ENCODE data around the gene OSBPL3.
"Not testable (repeated sequence)": the region's sequence is repeated elsewhere in the genome, so short reads cannot be mapped to it uniquely, and the experiment has no call there.

OSBPL3 gene

DNA sequence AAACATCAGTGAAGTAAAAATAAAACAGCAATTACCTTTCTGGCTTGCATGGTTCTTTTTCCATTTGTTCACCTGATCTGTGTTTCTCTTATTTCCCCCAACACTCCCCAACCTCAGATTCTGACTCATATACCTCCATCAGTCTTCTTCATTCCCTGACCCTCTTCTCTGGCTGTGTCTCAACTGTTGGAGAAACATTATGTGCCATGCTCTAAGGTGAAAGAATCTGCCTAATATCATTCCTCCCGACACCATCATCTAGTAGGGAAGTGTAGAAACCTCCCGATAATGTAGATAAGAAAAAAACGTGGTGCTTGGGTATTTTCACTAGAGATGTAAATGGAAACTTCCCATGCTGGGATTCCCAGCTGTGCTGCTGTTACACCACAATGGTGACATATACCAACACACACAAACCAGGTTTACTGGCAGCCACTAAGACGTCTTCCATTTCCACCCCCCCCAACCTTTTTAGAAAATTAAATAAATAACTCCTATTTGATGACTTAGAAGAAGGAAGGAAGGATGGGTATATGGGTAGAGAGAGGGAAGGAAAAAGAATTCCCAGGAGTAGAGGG is 63.4 kb downstream of the OSBPL3 start:
- no peak for DNase-seq

DNA sequence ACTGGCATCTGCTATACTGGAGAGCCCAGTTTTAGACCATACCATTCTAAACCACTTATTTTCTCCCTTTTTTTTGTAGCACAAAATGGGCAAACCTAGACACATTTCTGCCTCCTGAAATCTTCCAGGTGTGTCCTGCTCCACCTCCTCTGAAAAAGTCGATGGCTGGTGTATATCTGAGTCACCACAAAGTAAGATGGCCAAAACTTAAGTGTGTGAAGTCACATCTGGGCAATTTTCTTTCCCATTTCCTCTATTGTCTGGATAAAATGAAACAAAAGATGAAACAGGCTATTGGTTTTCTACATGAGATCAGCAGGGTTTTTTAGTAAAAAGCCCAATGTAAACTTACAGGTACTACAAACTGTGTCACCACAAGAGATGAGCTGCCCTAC is 65.5 kb downstream of the OSBPL3 start:
- no peak for DNase-seq

DNA sequence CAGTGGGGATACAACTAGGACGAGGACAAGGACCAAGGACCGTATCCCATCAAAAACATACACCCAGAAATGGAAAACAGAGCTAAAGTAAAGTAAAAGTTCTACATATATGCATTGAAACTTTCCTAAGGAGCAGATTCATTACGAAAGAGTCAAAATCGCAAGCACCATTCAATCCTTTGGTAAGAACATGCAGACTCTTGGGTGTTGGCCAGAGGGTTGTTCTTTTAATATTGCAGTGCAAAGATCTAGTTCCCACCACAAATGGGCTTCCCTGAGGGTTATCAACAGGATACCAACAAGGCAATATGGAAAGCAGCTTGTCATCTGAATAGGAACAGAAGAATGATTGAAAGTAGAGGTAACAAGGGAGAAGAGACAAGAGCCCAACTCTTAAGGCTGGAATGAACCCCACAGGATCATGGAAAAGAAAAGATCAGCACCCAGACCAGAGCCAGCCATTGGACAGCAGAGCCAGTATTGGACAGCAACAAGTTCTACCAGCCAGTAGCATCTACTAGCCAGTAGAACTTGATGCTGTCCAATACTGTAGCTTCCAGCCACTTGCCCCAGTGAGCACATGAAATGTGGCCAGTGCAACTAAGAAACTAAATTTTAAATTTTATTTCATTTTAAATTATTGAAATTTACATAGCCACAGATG is 66.0 kb downstream of the OSBPL3 start:
- no peak for DNase-seq

DNA sequence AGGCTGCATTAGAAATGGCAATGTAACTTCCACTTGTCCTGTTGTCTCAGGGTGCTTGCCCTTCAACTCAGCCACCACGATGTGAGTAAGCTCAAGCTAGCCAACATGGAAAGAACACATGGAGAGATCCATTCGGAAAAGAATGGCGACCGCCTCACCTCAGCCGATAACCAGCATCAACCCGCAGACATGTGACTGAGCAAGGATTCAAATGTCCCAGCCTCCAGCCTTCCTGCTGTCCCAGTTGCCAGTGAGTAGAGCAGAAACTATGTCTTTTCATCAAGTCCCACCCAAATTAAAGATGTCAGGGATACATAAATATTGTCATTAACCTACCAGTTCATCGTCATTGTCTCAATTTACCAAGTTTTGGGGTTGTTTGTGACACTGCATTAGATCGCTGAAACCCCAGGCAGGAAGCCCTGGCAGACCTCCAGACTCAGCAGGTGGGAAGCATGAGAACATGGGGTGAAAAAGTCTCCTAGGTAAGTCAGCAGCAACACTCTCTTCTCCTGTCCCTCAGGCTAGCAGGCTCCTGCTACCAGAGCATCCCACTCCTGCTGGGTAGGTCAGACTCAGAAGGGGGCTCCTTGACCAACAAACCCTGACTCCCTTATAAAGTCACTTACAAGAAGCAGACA is 67.0 kb downstream of the OSBPL3 start:
- DNase-seq: no peak

DNA sequence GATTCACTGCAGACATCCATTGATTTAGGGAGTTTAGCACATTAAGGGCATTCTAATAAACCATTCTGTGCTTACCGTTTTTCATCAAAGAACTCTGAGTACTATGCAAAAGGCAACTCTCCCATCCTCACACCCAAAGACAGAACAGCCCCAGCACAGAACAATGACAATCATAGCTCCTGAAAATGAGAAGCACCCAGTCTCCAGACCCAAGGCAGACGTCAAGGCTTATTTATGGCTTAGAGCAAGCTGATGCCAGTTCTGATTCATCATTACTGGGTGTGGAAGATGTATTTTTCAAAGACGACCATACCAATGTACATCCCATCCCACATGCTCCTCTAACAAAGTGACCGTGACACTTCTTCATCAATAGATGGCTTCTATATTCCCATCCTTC is 67.6 kb downstream of the OSBPL3 start:
- DNase-seq: no peak

DNA sequence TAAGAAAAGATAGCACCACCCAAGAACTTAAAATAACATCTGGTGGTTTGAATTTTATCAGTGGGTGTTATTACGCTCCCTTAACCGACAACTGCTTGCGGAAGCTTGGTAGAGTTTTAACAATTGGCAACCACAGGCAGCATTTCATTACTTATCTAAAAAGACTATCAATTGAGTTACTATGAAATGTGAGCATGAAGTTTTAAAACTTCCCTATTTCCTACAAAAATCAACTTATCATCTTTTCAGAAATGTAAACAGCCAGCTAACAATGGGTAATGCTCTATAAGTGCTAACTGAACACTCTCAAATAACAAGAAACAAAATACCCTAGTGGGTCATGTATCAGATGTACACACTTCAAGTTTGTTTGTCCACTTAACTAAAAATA is 68.8 kb downstream of the OSBPL3 start:
- no peak for DNase-seq

DNA sequence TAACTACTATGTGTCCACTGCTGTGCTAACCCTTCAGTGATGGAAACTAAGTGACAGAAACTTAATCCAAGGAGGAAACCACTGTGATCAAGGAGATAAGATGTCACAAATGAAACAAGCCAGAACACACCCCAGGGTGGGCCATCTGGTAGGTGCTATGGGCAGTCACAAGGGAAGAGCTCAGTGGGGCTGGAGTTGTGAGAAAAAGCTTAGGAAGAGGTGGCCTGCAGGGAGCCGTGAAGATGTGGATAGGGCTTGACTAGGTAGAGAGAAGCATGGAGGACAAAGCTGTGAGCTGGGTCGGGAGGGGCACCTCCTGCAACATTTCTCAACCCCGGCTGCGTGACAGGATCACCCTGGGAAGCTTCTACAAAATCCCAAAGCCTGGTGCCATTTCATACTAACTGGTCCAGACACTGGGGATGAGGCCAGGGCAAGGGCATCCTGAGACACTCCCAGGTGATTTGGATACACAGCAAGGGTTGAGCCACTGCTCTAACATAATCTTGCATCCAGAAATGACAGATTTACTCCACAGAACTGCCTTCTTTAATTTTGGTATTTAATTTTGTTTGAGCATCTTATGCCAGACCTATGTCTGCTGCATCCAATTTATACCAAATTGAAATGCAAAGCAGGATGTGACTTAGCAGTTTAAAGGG is 69.3 kb downstream of the OSBPL3 start:
- no peak for DNase-seq

DNA sequence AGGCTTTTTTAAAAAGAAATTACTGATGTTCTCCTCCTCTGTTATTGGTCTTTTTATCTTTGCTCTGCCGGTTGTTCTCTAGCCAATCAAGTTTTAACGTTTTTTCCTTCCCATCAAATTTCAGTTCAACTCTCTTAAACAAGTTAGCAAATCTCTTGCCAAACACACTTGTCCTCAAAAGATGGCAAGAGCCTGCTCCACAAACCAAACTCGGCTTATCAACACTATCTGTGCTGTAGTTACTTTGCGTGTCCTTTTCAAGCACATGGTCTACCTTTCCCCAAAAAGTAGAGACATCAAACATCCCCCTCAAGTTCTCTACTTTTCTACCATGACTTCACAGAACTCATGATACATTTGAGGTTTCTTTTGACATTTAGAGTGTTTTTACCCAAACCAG is 71.3 kb downstream of the OSBPL3 start:
- DNase-seq: no peak

DNA sequence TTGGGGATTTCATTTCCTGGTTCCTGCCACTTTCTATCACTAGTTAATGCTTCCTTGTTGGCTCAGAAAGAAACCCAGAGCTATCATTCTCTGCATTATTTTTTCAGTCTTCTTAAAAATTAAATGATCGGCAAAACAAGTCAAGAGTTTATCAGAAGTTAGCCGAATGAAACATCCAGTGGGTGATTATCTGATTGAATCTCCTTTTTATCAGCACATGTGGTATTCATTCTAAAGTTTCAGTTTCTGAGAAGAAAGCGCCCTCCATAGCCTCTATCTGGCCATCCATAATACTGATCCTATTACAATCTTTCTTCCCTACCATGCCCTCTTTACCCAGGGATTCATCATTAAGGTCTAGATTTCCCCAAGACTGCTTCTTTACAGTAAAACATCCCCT is 71.8 kb downstream of the OSBPL3 start:
- DNase-seq: no peak

DNA sequence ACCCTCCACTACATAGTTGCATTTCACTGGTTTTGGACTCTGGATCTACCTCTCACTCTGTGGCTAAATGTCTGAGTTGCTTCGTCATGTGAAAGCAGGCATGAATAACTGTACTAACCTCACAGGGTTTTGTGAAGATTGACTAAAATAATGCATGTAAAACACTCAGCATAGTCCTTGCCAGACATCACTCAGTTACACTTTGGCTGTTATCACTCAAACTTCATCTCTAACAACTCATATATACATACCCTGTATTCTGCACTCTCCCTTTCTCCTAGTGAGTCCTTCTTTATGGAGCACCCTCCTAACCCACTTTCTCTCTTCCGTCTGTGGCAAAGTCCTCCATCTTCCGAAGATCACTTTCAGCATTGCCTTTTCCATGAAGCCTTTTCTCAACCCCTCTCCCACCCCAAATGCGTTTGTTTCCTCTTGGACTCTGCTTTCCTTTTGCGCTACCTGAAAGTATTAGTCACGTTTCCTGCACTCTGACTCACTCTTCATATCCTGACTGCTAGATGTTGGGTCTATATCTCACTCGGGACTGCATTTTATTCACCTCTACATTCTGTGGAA is 72.6 kb downstream of the OSBPL3 start:
- no peak for DNase-seq

DNA sequence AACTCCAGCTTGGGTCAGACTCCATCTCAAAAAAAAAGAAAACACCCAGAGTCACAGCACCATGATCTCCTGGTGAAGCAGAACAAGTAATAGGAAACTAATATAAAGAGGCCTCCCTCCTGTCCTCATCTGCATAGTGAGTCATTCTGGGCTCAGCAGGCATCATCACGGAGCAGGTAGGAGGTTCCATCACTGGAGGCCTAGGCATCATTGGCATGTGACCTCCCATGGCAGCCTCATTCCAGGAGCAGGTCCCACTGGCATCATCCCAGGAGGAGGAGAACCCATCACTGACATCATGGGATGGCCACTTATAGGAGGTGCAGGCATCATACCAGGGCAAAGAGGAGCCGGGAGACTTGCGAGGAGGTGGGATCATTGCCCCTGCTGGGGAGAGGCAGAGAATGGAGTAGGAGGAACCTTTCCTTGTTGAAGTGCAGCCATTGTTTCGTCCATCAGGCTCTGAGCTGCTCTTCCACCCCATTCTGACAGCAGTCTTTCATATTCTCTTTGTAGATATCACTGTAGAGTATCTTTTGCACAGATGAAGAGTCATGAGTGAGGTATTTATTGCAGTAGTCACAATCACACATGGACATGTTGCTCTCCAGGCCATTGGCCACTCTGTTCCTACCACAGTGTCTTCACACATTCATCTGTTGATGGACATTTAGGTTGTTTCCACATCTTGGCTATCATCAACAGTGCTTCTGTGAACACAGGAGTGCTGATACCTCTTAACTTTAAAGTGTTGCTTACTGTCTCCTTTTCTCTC is 73.8 kb downstream of the OSBPL3 start:
- DNase-seq: no peak

DNA sequence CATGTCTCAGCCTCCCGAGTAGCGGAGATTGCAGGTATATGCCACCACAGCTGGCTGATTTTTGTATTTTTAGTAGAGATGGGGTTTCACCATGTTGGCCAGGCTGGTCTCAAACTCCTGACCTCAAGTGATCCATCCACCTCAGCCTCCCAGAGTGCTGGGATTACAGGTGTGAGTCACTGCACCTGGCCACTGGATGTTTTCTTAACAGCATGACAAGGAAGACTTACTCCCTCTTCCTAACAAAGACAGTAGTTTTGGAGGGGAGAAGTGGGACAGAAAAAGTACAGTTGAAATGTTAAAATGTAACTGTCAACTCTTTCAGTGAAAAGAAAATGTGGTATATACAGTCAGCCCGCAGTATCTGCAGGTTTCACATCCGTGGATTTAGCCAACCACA is 76.0 kb downstream of the OSBPL3 start:
- DNase-seq: not testable (repeated sequence)

DNA sequence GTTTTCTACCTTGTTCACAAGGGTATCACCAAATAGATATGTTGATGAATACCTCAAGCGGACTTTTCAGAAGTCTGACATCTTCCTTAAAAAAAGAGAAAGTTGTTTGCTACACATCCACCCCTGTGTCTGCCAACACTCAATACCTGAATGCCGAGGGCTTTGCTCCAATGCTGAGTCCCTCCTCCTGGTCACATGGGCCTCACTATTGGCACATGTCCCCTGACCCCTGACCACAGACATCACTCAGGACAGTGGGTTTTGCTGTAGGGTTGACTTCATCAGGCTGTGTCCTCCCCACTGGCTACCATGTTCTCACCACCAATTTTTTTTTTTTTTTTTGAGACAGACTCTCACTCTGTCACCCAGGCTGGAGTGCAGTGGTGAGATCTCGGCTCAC is 76.4 kb downstream of the OSBPL3 start:
- DNase-seq: no peak

DNA sequence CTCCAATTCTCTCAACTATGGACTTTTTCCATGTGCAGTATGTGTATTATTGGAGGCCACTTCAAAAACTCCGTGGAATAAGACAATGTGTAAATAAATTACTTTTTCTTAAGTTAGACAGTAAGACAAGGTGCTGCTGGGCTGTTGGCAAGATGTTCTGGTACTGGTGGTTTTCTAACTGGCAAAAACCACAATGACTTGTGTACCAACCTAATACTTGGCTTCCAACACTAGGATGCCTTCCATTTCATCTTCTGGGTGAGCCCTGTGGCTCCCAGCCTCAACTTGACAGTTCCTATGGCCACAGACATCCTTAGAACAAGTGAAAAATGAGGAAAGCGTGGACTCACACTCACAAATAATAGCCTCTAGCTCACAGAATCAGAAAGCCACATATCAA is 77.0 kb downstream of the OSBPL3 start:
- DNase-seq: no peak

DNA sequence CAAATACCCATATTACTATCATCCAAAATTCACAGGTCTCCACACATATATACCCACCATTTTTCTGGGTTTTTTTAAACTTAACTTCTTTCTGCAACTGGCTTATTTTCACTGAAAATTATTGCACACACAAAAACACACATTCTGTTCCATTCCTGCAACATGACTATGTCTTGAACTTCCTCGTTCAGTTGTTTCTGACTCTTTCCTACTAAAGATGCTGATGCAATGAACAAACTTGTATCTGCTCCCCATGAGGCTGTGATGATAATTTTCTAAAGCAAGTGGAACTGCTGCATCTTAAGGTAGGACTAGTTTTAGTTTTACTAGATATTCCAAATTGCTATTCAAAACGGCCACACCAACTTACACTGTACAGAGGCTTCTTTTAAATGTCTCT is 77.7 kb downstream of the OSBPL3 start:
- DNase-seq: no peak

DNA sequence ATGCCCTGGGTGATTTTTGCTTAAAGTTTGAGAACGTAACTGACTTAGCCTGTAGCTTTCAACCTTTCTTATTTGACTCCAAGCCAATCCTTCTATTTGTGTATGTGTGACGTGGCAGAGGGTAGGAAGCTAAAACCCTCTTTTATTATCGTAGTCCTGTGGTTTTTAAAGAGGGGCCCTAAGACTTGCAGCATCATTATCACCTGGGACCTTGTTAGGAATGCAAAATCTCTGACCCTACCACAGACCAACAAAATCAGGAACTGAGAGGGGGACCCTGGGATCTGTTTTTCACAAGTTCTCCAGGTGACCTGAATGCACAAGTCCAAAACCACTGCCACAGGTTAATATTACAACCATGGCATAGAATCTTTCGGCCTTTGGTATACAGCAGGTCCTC is 80.1 kb downstream of the OSBPL3 start:
- DNase-seq: no peak

DNA sequence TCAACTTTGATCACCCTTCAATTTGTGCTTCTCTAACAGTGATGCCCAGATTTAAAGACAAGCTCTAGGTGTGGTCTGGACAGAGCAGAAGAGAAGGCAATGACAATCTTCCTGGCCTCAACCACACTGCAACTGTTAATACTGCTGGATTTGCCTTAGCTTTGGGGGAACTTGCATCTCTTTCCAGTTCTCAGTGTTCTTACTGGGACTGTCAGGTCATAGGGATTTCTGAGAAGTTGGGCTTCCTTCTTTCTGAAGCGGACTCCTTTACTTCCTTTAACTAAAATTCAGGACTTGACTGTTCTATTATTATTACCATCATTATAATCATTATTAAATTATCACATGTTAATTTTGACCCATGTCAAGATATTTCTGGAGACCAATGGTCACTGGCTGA is 80.8 kb downstream of the OSBPL3 start:
- DNase-seq: no peak

DNA sequence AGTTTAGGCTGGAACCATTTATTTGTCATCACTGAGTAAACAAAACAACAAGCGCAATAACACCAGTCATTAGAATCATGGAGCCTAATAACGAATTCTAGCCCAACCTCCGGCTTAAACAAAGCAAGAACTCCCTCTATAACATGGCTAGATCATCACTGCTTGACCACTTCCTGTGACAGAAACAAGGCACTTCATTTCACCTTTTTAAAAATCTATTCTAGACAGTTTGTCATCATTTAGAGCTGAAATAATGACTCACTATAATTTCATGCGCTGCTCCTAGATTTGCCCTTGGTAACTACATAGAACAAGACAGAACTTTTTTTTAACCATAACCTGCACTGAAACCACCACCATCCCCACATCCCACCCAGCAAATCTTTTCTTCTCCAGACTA is 81.3 kb downstream of the OSBPL3 start:
- no peak for DNase-seq

DNA sequence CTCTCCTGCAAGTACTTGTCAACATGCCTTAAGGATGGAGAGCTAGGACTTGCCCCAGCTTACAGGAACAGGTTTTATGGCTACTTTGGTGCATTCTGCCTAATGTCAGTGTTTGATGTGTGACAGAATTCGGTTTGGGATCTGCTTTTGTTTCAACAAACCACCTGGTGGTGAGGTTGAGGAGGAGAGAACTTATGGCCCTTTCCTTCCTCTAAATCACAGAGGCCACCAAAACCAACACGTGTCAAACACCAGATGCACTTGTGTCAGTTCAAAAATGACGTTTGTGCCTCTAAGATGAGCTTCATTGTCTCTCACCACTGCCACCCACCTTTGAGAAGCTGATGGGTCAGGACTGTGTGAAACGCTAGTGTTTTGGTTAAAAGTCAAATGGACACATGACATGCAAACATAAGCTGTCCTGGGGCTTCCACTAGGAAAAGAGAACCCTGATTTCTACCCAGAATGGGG is 83.9 kb downstream of the OSBPL3 start:
- DNase-seq: no peak

DNA sequence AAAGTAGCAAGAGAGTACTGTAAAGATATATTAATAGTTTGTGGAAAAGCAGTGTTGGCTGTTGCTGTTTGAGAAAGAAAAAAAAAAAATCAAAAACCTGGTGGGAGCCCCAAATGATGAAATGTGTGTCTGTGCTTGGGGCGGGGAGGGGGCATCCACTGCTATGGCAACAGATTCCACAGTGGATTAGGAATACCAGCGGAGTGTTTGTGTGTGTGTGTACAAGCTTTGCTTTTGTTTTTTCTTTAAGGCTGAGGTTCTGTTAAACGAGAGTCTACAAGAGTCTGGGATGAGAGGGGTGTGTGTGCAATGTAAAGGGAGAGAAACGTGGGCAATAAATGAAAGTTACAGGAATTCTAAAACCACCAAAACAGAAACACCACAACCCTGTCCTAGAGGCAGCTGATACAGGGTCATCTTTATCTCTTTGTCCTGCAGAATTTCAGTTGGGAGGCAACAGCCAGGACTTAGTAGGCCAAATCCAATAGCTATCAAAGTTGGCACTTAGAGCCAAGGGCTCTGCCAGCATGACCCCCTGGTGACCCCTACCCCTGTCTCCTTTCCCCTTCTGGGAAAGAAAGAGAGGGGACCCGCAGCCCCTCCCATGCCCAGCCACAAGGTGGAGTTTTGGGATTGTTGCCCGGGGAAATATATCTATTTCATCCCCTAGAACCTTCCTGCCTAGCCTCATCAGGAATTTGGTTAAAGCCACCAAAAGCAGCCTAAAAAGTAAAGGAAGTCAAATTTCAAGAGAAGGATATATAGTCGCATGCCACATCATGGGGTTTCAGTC is 85.4 kb downstream of the OSBPL3 start:
- no peak for DNase-seq

DNA sequence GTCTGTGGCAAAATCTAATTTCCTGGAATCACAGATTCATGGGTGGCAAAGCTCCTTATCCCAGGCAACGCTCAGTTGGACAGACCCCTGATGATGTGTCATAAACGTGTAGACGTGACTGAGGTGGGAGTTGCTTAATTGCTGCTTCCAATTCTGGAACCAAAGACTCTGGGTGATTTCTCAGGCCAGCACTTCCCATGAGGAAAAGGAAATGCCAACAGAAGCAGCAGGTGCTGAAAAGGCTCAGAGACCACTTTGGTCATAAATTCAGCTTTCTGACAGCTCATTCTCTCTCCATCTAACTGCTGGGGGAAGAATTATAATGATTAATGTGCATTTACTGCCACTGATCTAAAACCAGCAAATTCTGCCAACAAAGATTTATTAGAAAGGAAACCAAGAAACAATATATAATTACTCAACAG is 88.7 kb downstream of the OSBPL3 start:
- no peak for DNase-seq

DNA sequence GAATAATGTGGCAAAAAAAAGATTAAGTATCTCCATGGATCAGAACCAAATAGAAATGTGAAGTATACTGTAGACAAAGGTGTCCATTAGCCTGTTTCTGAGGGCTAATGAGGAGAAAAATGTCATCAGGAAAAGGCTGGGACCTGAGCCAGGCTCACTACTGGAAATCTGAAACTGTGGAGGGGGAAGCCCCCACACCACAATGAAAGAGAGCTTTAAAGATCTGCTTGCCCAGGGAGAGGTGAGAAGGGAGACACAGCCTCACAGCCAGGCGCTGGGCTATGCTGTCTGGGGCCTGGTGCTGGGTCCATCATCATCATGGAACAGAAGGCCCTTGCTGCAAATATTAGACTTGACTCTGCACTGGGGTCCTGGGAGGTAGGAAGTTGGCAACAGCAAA is 90.4 kb downstream of the OSBPL3 start:
- no peak for DNase-seq

Measured in GOT3 (cell line).